ENCODE data around the gene ETV6.
A peak's percentile ranks its signal among the peaks of the same experiment; 100 is the strongest.

The ETV6 gene

DNA sequence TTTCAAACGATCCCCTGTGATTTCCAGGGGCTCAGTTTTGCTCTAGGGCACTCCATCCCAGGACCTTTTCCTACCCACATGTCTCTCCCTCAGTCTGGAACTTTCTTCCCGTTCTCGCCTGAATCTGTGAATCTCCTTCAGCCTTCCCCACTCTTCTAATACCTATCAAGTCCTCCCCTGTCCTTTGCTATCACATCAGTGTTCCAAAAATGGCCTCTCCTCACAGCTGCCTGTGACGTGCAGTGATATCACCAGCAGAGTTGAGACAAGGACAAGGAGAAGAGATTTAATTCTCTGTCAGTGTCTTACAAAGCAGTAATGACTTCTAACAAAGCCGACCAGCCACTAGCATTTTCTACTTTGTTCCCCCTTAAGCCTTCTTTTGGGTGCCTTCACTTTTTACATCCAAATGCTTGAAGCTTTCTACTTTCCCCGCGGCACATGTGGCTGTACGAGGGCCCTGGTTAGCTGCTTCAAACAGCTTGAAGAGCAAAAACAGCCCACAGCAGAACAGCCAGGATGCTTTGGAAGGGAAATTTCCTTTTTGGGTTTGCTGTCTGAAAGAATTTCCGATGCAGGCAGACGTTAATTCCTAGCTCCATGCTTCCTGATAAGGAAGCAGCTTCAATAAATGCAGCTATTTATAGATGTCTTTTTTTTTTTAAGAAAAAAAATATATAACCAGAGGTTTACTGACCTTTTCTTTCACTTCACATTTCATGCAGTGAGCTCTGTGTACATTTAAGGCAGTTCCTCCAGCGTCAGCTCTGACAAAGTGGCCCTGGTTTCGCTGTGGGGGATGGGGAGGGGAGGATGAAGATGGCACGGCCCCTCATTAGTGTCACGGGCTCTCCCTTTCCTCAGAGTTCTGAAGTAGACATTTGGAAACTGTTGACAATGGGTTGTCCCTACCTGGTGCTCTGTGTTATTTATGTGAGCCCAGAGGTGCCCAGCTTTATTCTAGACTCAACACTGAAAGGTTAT, 109.3 kb downstream of the ETV6 start:
- peak; percentile 49 for DNase-seq (ENCODE audit: low read depth)

GRCh38 chr12:11759494-11759878, 110.0 kb downstream of the ETV6 start:
- no peak for DNase-seq (ENCODE audit: low read depth)

GRCh38 chr12:11759899-11760298, 110.4 kb downstream of the ETV6 start:
- peak; percentile 17 for DNase-seq (ENCODE audit: low read depth)

- no peak for DNase-seq (ENCODE audit: low read depth)
Measured at GRCh38 chr12:11761869-11762567, 112.5 kb downstream of the ETV6 start.

DNA sequence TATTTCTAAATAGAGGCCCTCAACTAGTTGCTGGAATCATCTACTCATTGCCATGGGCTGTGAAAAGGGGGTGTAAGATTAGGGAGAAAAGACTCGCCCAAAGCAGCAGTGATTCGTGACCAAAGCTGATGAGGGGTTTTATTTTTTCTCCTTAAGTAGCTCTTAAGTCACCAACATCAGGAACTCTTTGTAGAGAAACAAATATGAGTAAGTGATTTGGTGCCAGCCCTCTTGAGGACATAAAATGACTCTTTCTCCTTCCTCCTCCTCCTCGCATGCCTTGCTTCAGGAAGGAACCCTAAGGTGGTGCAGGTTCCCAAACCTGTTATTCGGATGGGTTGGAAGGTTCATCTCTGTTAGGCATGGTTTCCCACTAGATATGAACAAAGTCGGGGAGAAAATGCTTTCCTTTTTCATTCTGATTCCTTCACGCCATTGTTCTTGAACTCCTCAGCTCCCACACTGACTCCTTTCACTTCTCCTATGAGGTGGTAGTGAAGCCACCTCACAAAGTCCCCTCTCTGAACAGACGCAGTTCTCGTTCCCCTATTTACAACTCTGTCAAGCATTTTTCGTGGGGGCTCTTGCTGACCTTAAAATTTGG, 113.4 kb downstream of the ETV6 start:
- no peak for DNase-seq (ENCODE audit: low read depth)

- peak; percentile 94 for DNase-seq (ENCODE audit: low read depth)
Measured at GRCh38 chr12:11763760-11764520, 114.5 kb downstream of the ETV6 start.

DNA sequence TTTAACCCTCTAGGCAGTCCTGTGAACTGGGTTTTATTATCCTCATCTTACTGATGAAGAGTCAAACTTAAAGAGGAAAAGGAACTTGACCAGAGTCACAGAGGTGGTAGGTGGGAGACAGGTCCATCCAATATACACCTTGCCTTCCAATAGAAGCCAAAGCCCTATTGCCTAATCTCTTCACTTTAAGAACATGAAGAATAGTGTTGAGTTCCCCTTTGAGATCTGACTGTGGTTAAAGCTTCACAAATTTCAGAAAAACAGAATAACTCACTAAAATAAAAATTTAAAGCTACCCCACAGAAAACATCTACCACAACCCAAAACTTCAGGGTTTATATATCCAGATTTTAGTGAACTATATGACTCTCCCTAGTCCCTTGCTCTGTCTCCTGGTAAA, 115.4 kb downstream of the ETV6 start:
- no peak for DNase-seq (ENCODE audit: low read depth)

GRCh38 chr12:11765421-11765816, 115.9 kb downstream of the ETV6 start:
- peak; percentile 73 for DNase-seq (ENCODE audit: low read depth)

DNA sequence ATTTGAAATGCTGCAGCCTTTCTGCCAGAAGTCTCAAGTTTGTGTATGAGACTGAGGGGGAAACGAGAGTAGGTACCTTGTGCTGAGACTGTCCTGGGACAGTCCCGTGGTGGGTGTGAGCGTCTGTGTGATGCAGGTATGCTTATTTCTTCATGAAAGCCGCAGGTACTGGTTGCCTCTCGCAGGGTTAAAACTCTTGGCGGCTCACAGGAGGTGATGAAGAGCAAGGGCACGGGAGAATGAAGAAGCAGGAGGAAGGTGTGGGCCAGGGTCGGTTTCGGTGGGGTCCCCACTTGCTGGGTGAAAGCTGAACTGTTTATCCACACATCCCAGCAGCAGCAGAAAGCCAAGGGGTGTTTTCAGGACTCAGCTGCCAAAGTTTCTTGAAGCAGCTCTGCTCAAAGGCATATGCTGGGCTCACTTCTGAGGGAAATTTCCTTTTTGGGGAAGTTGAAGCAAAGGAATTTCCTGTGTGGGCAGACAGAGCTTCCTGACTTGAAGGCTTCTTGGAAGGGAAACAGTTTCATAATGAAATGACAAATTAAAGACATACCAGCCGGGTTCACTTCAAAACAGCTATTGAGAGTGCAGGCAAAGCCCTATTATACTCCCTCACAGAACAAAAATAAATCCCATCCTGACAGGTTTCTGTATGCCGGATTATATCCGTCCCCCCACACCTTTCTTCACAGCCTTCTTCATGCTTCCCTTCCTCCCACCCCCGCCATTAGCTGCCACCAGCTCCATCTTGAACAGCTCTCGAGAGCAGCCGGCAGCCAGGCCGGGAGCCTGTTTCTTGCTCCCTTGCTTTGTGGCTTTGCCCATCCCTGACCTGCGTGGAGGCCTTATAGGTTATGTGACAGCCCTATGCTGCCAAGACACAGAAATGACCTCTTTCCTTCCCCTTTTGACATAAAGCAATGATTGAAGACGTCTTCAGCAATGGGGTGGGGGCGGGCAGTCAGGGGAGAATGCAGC, 116.6 kb downstream of the ETV6 start:
- peak; percentile 87 for DNase-seq (ENCODE audit: low read depth)

- no peak for DNase-seq (ENCODE audit: low read depth)
Measured at GRCh38 chr12:11767029-11767724, 117.7 kb downstream of the ETV6 start.

DNA sequence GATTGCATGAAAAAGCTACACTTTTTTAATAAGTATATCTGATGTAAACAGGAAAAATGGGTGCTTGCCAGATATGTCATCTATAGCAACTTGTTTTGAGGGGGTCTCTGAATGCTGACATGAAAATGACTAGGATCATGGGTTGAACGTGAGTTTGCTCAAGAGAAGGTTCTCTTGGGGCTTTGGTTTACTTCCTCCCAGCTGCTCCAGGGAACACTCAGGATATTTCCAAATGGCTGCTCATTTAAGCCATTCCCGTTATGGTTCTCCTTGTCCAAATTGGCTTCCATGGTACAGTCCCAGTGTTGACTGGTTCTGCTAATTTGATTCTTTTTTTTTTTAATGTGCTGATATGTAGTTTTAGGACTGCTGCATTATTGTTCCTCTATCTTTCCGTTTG, 118.3 kb downstream of the ETV6 start:
- no peak for DNase-seq (ENCODE audit: low read depth)

DNA sequence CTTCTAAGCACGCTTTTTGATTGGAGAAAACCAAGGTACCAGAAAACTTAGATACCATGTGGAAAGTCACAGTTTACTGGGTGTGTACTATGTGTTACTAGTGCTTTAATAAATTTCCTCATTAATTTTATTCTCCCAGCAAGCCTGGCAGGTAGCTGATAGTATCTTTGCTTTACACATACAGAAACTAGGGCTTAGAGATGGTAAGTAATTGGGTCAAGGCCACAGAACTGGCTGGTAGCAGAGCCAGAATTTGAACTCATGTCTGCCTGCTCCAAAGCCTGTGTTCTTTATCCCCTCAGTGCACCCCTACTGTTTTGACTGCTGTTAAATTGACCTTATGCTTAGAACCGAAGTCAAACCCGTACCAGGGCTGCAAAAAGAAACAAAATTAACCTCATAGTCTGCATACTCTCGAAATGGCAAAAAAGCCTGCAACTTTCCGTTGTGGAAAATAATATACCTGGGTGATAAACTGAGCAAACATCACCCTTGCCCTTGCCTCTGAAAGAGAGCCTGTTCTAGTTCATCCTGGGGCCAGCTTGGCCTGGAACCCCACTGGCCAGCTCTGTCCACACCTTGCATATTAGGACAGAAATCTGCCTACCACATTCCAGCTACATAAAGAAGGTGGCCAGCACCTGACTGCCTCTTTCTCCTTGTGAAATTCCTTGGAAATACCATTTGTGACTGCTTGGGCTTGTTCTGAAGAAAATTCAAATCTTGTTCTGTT, 118.9 kb downstream of the ETV6 start:
- DNase-seq (ENCODE audit: low read depth), result no peak

DNA sequence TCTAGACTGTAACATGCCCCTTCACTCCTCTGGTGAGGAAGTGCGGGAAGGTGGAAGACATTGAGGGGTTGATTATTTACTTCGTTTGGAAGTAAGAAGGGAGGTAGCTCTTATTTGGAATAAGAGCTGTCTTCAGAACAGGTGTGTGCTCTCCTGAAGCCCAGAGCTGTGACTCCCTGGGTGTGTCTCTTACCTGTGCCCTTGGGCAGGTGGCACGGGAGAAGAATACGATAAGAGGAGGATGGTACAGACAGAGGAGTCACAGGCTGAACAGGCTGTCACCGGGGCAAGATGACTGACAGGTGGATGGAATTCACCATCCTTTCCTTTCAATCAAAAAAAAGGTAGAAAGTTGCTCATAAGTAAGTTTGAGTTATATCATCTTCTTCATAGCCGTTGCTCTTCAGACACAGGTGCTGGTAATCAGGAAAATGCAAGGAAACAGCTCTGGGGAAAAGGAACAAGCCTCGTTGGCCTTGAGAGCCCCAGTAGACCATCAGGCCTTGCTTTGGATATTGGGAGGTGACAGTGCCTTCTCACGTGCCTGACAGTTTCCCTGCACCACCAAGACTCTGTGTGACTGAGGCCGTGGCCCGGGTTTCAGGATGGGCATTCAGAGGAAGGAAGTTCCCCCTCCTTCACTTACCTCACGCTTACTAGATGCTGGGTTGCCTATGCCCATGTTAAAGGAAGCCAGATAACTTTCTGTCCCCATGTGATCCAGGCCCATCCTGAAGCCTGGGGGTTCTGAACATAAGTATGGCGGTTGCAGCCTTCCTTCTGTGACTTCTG, 120.4 kb downstream of the ETV6 start:
- no peak for DNase-seq (ENCODE audit: low read depth)

- DNase-seq (ENCODE audit: low read depth), result peak; percentile 63
Measured at GRCh38 chr12:11771356-11771755, 121.9 kb downstream of the ETV6 start.

GRCh38 chr12:11771895-11772502, 122.5 kb downstream of the ETV6 start:
- DNase-seq (ENCODE audit: low read depth), result peak; percentile 85

DNA sequence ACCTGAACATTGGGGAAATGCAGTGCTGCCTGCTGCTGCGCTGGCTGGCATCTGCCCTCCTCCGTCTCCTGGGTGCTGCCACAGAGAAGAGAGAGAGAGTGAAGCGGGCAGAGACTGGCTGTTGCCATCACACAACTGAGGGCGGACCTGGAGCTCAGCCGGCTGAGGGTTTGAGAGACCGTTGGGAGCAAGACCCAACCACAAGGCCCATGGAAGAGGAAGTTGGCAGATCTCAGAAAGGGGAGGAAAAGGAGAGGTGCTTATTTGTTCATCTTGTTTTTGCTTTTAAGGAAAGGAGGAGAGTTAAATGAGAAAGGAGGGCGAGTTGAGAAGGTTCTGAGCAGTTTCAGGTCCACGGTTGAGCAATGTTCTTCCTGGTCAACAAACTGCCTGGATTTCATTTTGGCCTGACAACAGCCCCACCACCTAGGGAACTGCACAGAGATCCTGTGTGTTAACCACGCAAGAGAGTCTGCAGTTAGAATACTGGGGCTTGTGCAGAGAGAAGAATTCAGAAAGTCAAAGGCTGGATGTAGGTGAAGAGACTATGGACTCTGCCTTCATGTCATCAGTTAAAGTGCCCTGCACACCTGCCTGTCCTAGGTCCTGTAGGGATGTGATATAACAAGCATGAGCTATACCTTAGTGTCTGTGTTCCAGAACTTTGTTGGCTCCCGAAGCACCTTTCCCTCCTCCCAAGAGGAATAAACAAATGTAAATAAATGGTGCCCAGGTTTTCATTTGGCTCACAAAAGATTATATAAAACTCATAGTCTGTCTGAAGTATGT, 124.6 kb downstream of the ETV6 start:
- no peak for DNase-seq (ENCODE audit: low read depth)

- DNase-seq (ENCODE audit: low read depth), result no peak
Measured at GRCh38 chr12:11774821-11775220, 125.3 kb downstream of the ETV6 start.

Measured in amniotic epithelial cell (primary cell).